GM12892 (cell line): ENCODE results near the gene ERBB4.

Source experiments
- POLR2A ChIP-seq: IDR thresholded peaks from 2 replicates; pipeline ENCODE4 v1.6.1; 2011; ENCODE audit warnings: low read depth, low read length, control low read depth
- TAF1 ChIP-seq: IDR thresholded peaks from 2 replicates; pipeline ENCODE4 v1.6.1; 2011; ENCODE audit warnings: low read depth, mild to moderate bottlenecking, control low read depth, low read length, borderline replicate concordance

GRCh38 chr2:212249451-212249850, 289.2 kb downstream of the ERBB4 start:
- TF ChIP-seq POLR2A = no peak
- TF ChIP-seq TAF1 = no peak
